SKM-1 (cell line): ENCODE data around the gene GOSR1.
"Not testable (repeated sequence)": the region's sequence is repeated elsewhere in the genome, so short reads cannot be mapped to it uniquely, and the experiment has no call there.

Experiments
- DNase-seq: peaks from one replicate; lab custom pipeline; 2025; ENCODE audit not compliant: unreplicated experiment; lab: John Stamatoyannopoulos, UW

Gene GOSR1

DNA sequence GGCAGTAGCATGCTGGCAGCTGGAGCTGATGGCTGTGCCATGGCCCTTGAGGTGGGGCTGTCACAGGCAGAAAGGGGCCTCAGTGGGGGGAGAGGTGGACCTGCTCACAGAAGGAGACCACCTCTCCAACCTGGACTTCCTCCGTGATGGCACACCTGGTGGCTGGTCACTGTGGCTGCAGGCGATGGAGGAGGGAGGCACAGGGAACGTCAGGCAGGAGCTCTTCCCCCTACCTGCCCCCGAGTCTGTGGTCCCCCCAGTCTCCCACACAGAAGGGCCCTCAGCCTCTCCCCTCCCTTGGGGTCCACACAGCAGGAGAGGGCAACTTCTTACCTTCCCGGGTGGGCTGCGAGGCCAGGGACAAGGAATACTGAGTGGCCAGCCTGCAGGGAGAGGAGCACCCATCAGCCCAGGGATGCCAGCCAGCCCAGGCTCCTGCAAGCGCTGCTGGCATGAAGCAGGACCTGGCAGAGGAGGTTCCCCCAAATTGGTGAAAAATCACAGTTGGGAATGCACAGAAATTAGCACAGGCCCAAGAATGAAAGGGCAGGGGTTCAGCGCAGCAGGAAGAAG lies 96.5 kb downstream of the GOSR1 start:
- no peak for DNase-seq

DNA sequence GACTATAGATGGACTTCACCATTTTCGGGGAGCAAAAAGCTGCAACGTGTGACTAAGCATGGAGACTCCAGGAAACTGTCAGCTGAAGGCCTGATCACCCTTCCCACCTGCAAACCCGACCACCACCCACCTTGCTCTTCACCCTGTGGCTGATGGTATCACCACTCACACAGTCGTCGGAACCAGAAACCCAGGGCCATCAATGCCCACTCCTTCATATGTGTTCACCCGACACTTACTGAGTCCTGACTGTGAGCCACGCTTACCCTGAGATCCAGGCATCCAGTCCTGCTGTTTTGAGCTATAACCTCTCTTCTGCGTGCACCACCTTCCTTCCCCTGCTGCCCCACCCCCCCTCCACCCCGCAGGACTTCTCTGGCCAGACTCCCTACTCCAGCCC lies 97.1 kb downstream of the GOSR1 start:
- not testable (repeated sequence) for DNase-seq

DNA sequence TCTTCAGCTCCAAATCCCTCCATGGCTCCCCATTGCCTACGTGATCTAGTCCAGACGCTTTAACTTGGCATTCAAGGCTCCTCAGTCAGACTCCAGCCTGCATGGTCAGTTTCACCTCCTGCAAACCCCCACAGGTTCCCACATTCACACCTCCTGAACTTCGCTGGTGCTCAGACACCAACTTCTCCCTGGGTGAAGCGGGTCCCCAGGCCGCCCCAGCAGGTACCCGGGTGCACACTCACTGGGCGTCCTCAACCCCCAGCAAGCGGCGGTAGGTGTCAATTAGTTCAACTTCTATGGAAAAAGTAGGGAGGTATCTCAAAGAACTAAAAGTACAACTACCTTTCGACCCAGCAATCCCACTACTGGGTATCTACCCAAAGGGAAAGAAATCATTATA lies 97.6 kb downstream of the GOSR1 start:
- DNase-seq, result not testable (repeated sequence)

DNA sequence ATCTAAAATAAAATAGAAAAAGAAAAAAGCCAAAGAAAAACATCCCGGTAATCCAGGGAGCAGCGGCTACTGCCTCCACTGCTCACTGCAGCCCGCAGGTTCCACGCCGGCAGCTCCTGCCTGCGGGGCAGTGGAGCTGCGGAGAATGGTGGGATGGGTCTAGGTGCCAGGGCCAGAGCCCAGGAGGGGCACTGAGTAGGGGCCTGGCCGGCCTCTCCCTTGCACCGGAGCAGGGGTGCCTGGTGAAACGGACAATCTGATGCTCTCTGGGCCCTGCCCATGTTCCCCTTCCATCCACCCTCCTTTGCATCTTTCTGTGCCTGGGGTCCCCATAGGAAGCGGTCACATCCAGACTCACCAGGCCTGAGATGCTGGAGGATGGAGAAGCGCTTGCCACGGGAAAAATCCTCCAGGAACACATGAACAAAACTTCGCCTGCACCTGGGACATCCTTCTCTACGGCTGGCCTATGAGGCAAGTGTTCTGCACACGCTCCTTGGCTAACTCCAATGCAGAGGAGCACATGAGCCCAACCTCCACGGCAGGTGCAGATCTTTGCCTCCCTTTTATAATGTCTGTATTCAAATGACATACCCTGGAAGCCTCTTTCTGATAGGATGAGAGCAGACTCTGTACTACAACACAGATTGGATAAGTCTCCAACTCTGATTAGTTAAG lies 98.6 kb downstream of the GOSR1 start:
- not testable (repeated sequence) for DNase-seq

DNA sequence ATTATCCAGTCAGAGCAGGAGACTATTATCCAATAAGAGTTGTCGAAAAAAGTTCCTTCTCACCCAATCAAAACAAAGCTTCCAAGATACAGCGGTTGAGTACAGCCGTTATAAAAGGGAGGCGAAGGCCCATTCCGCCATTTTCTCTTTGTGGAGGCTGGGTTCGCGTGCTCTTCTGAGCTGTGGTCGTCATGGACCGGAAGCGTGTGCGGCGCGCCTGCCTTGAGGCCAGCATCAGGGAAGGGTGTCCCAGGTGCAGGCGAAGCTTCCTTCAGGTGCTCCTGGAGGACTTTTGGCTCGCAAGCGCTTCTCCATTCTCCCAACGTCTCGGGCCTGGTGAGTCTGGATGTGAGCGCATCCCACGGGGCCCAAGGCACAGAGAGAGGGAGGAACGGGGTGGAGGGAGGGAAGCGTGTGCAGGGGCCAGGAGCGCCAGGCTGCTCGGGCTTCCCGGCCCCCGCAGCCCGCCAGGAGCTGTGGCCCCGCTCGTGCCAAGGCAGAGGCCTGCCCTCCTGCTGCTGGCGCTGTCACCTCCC lies 99.2 kb downstream of the GOSR1 start:
- no peak for DNase-seq
